ENCODE measurements around the gene GH1. TPM values are rescaled to one million over a fixed set of nuclear protein-coding genes. Genes with fewer than 3 reads are reported as not detected.
A peak's percentile ranks its signal among the peaks of the same experiment; 100 is the strongest.

The GH1 gene
- total and polyA plus RNA-seq, 7 donors, result 0.25 TPM; not detected in 6

- no peak for TF ChIP-seq POLR2AphosphoS5 (IDR thresholded peaks at IDR 0.05)
- TF ChIP-seq EP300 (IDR thresholded peaks at IDR 0.05), result no peak
- no peak for TF ChIP-seq POLR2A (IDR thresholded peaks at IDR 0.05)
- TF ChIP-seq, protein P1, sequence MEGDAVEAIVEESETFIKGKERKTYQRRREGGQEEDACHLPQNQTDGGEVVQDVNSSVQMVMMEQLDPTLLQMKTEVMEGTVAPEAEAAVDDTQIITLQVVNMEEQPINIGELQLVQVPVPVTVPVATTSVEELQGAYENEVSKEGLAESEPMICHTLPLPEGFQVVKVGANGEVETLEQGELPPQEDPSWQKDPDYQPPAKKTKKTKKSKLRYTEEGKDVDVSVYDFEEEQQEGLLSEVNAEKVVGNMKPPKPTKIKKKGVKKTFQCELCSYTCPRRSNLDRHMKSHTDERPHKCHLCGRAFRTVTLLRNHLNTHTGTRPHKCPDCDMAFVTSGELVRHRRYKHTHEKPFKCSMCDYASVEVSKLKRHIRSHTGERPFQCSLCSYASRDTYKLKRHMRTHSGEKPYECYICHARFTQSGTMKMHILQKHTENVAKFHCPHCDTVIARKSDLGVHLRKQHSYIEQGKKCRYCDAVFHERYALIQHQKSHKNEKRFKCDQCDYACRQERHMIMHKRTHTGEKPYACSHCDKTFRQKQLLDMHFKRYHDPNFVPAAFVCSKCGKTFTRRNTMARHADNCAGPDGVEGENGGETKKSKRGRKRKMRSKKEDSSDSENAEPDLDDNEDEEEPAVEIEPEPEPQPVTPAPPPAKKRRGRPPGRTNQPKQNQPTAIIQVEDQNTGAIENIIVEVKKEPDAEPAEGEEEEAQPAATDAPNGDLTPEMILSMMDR (IDR thresholded peaks at IDR 0.05), result no peak
- peak overlapping the region in 1 of 4 donors; percentile 42 for H3K27ac ChIP-seq
- H3K4me1 ChIP-seq, result peaks cover 0 to 10% (median 2%) of the 10 kb centered on the region in 4 donors
- 14 to 30% methylated on average over 37 of the region's 37 CpGs for WGBS, 2 donors
- intact Hi-C loops (cut with DNase I), result no loop called here
- H3K9me3 ChIP-seq, result no peaks in the 10 kb centered on the region
- DNase-seq, result peak; percentile 86
- H3K27me3 ChIP-seq, result peaks cover 0 to 7% (median 0%) of the 10 kb centered on the region in 3 donors
- H3K4me3 ChIP-seq, result peak overlapping the region in 2 of 4 donors; percentile 16 to 21
- no peaks in the 10 kb centered on the region for H3K36me3 ChIP-seq
These were observed 42.9 kb upstream of the GH1 start for GRCh38 chr17:63961355-63962212.

- no peak overlapping the region for H3K4me3 ChIP-seq
- H3K27ac ChIP-seq, result no peak overlapping the region
- H3K36me3 ChIP-seq, result no peaks in the 10 kb centered on the region
- H3K4me1 ChIP-seq, result peaks cover 0 to 10% (median 2%) of the 10 kb centered on the region in 4 donors
- 24 to 78% methylated on average over 7 of the region's 7 CpGs for WGBS, 2 donors
- no peaks in the 10 kb centered on the region for H3K9me3 ChIP-seq
- intact Hi-C loops (cut with DNase I), result no loop called here
- peaks cover 0 to 7% (median 0%) of the 10 kb centered on the region in 3 donors for H3K27me3 ChIP-seq
- TF ChIP-seq EP300 (IDR thresholded peaks at IDR 0.05) (no peak), POLR2AphosphoS5 (IDR thresholded peaks at IDR 0.05) (no peak), POLR2A (IDR thresholded peaks at IDR 0.05) (no peak)
- TF ChIP-seq, protein P1 (IDR thresholded peaks at IDR 0.05), result no peak
- no peak for DNase-seq
These were observed 41.8 kb upstream of the GH1 start for GRCh38 chr17:63960430-63960829.

DNA sequence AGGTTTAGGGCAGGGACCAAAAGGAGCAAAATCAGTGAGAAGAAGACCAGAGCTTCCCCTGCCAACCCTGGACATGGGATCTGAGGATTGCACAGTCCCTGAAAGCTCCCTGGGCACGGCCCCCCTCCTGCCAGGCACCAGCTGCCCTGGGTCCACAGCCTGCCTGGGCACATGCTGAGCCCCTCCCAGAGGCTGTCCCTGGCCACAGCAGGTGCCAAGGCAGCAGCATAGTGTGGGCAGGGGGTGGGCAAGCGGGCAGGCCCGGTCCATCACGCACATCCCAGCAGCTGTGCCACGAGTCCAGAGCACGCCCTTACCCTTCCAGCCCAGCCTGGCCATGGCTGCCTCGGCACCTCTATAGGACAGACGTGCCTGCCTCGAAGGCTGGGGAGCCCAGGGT is 41.4 kb upstream of the GH1 start:
- WGBS, 2 donors, result 47 to 79% methylated on average over 9 of the region's 9 CpGs
- Histone ChIP-seq H3K36me3 (no peaks in the 10 kb centered on the region), H3K4me1 (peaks cover 0 to 10% (median 2%) of the 10 kb centered on the region in 4 donors), H3K27me3 (peaks cover 0 to 7% (median 0%) of the 10 kb centered on the region in 3 donors), H3K4me3 (no peak overlapping the region), H3K9me3 (no peaks in the 10 kb centered on the region), H3K27ac (no peak overlapping the region)
- intact Hi-C loops (cut with DNase I), result no loop called here
- TF ChIP-seq POLR2AphosphoS5 (IDR thresholded peaks at IDR 0.05) (no peak), EP300 (IDR thresholded peaks at IDR 0.05) (no peak), POLR2A (IDR thresholded peaks at IDR 0.05) (no peak)
- TF ChIP-seq, protein P1 (IDR thresholded peaks at IDR 0.05), result no peak
- no peak for DNase-seq

GRCh38 chr17:63956296-63956920 is 37.8 kb upstream of the GH1 start:
- H3K4me1 ChIP-seq, result peaks cover 0 to 4% (median under 1%) of the 10 kb centered on the region in 4 donors
- intact Hi-C loops (cut with DNase I), result loop anchor here (5.0 kb wide), 1 partner anchor 36 kb away; no protein-coding TSS in a partner anchor
- no peaks in the 10 kb centered on the region for H3K36me3 ChIP-seq
- DNase-seq, result no peak
- TF ChIP-seq EP300 (IDR thresholded peaks at IDR 0.05) (no peak), POLR2A (IDR thresholded peaks at IDR 0.05) (no peak), POLR2AphosphoS5 (IDR thresholded peaks at IDR 0.05) (no peak)
- TF ChIP-seq, protein P1 (IDR thresholded peaks at IDR 0.05), result no peak
- 94 to 97% methylated on average over 5 of the region's 5 CpGs for WGBS, 2 donors
- H3K4me3 ChIP-seq, result no peak overlapping the region
- H3K9me3 ChIP-seq, result no peaks in the 10 kb centered on the region
- H3K27me3 ChIP-seq, result peaks cover 0 to 7% (median 0%) of the 10 kb centered on the region in 3 donors
- no peak overlapping the region for H3K27ac ChIP-seq

Measured in sigmoid colon (tissue), 7 donors.